ENCODE measurements around the gene AATF. TPM values are rescaled to one million over a fixed set of nuclear protein-coding genes. Genes with fewer than 3 reads are reported as not detected.

AATF gene
- polyA plus RNA-seq, 1 donor from 2014 or later = 12.7 TPM

- H3K9me2 ChIP-seq (ENCODE audit: insufficient read depth, low read length) = no peaks in the 10 kb centered on the region
- peaks cover 3% of the 10 kb centered on the region for H3K27me3 ChIP-seq (ENCODE audit: insufficient read depth, low read depth, low read length)
- no peak overlapping the region for H2AFZ ChIP-seq (ENCODE audit: low read depth, low read length)
- no peaks in the 10 kb centered on the region for H3F3A ChIP-seq (ENCODE audit: insufficient read depth, low read length, poor library complexity, severe bottlenecking)
- no peak overlapping the region for H3K4me2 ChIP-seq (ENCODE audit: low read length)
- H4K20me1 ChIP-seq (ENCODE audit: insufficient read depth) = no peaks in the 10 kb centered on the region
- no peaks in the 10 kb centered on the region for H3K36me3 ChIP-seq (ENCODE audit: insufficient read depth, low read length)
- no peak overlapping the region for H3K9ac ChIP-seq (ENCODE audit: low read length)
- H3K27ac ChIP-seq (ENCODE audit: low read length) = no peak overlapping the region
- H3K9me3 ChIP-seq (ENCODE audit: low read length) = no peaks in the 10 kb centered on the region
- no peak overlapping the region for H3K4me3 ChIP-seq (ENCODE audit: low read length)
- H3K79me2 ChIP-seq (replicated peaks; ENCODE audit: insufficient read depth, low read length) = no peaks in the 10 kb centered on the region
- TF ChIP-seq REST (IDR thresholded peaks at IDR 0.05; ENCODE audit: borderline replicate concordance) (no peak), EP300 (conservative IDR thresholded peaks at IDR 0.05; ENCODE audit: poor library complexity, severe bottlenecking) (no peak), MXI1 (conservative IDR thresholded peaks at IDR 0.05; ENCODE audit: poor library complexity, severe bottlenecking) (no peak), TAF1 (IDR thresholded peaks at IDR 0.05; ENCODE audit: low read depth) (no peak), EZH2 (IDR thresholded peaks at IDR 0.05; ENCODE audit: borderline replicate concordance, insufficient read depth, low read length, poor library complexity, severe bottlenecking) (no peak), RAD21 (conservative IDR thresholded peaks at IDR 0.05) (no peak), POLR2AphosphoS5 (IDR thresholded peaks at IDR 0.05) (no peak), SMC3 (conservative IDR thresholded peaks at IDR 0.05; ENCODE audit: poor library complexity) (no peak), CTCF (IDR thresholded peaks at IDR 0.05; ENCODE audit: poor library complexity, severe bottlenecking) (no peak)
These were observed 35.6 kb upstream of the AATF start for GRCh38 chr17:36913132-36913531.

GRCh38 chr17:36918211-36918691, 30.5 kb upstream of the AATF start:
- H3K27ac ChIP-seq (ENCODE audit: low read length) = no peak overlapping the region
- no peaks in the 10 kb centered on the region for H4K20me1 ChIP-seq (ENCODE audit: insufficient read depth)
- no peak overlapping the region for H3K4me2 ChIP-seq (ENCODE audit: low read length)
- H3K9ac ChIP-seq (ENCODE audit: low read length) = no peak overlapping the region
- peaks cover 5% of the 10 kb centered on the region for H3K27me3 ChIP-seq (ENCODE audit: insufficient read depth, low read depth, low read length)
- no peaks in the 10 kb centered on the region for H3F3A ChIP-seq (ENCODE audit: insufficient read depth, low read length, poor library complexity, severe bottlenecking)
- no peak overlapping the region for H3K4me3 ChIP-seq (ENCODE audit: low read length)
- no peaks in the 10 kb centered on the region for H3K36me3 ChIP-seq (ENCODE audit: insufficient read depth, low read length)
- no peaks in the 10 kb centered on the region for H3K9me2 ChIP-seq (ENCODE audit: insufficient read depth, low read length)
- H3K79me2 ChIP-seq (replicated peaks; ENCODE audit: insufficient read depth, low read length) = no peaks in the 10 kb centered on the region
- H2AFZ ChIP-seq (ENCODE audit: low read depth, low read length) = no peak overlapping the region
- H3K9me3 ChIP-seq (ENCODE audit: low read length) = no peaks in the 10 kb centered on the region
- no peak for TF ChIP-seq CTCF (IDR thresholded peaks at IDR 0.05; ENCODE audit: poor library complexity, severe bottlenecking)
- no peak for TF ChIP-seq MXI1 (conservative IDR thresholded peaks at IDR 0.05; ENCODE audit: poor library complexity, severe bottlenecking)
- TF ChIP-seq EP300 (conservative IDR thresholded peaks at IDR 0.05; ENCODE audit: poor library complexity, severe bottlenecking) = no peak
- TF ChIP-seq TAF1 (IDR thresholded peaks at IDR 0.05; ENCODE audit: low read depth) = no peak
- TF ChIP-seq REST (IDR thresholded peaks at IDR 0.05; ENCODE audit: borderline replicate concordance) = no peak
- TF ChIP-seq RAD21 (conservative IDR thresholded peaks at IDR 0.05) = no peak
- no peak for TF ChIP-seq POLR2AphosphoS5 (IDR thresholded peaks at IDR 0.05)
- TF ChIP-seq EZH2 (IDR thresholded peaks at IDR 0.05; ENCODE audit: borderline replicate concordance, insufficient read depth, low read length, poor library complexity, severe bottlenecking) = no peak
- no peak for TF ChIP-seq SMC3 (conservative IDR thresholded peaks at IDR 0.05; ENCODE audit: poor library complexity)
